K562 (cell line): ENCODE measurements around the gene ZNF316. TPM values are rescaled to one million over a fixed set of nuclear protein-coding genes. Genes with fewer than 3 reads are reported as not detected.

Experiments
- ASH1L ChIP-seq: fragments of 450-650 bp; IDR thresholded peaks from 2 replicates; pipeline ENCODE4 v1.6.1; 2018; ENCODE audit warnings: borderline replicate concordance, mild to moderate bottlenecking, low read depth; ENCODE audit not compliant: partially characterized antibody
- BCOR ChIP-seq: fragments of 450-650 bp; IDR thresholded peaks from 2 replicates; pipeline ENCODE4 v1.6.1; 2016
- CUX1 ChIP-seq: fragments of 200-800 bp; sonication (Bioruptor generic); IDR thresholded peaks from 2 replicates; pipeline ENCODE4 v1.6.1; 2016; ENCODE audit warnings: missing genetic modification characterization, missing compliant biosample characterization
- GABPB1 ChIP-seq: sonication (generic); formaldehyde crosslinking; IDR thresholded peaks from 2 replicates; pipeline ENCODE4 v1.8.0; 2022; ENCODE audit warnings: mild to moderate bottlenecking, missing genetic modification reagents
- ILK ChIP-seq: fragments of 450-650 bp; IDR thresholded peaks from 2 replicates; pipeline ENCODE4 v1.6.1; 2016; ENCODE audit warnings: missing genetic modification characterization, low read depth, mild to moderate bottlenecking, missing compliant biosample characterization, moderate library complexity, borderline replicate concordance
- LARP7 ChIP-seq: fragments of 450-650 bp; IDR thresholded peaks from 2 replicates; pipeline ENCODE4 v1.6.1; 2016
- MAX ChIP-seq: sonication (generic); formaldehyde crosslinking; IDR thresholded peaks from 2 replicates; pipeline ENCODE4 v1.9.0; 2022; ENCODE audit warnings: mild to moderate bottlenecking, missing genetic modification reagents
- POLR2H ChIP-seq: IDR thresholded peaks from 2 replicates; pipeline ENCODE4 v1.6.1; 2016; ENCODE audit warnings: missing genetic modification characterization, low read depth, mild to moderate bottlenecking, control low read depth, missing compliant biosample characterization, moderate library complexity
- PREB ChIP-seq: sonication (generic); formaldehyde crosslinking; IDR thresholded peaks from 2 replicates; pipeline ENCODE4 v1.8.1; 2023; ENCODE audit warnings: mild to moderate bottlenecking, missing genetic modification reagents
- PTRF ChIP-seq: fragments of 450-650 bp; IDR thresholded peaks from 2 replicates; pipeline ENCODE4 v1.6.1; 2016; ENCODE audit warnings: mild to moderate bottlenecking, missing genetic modification characterization, missing compliant biosample characterization
- SMARCA4 ChIP-seq: fragments of 450-650 bp; IDR thresholded peaks from 2 replicates; pipeline ENCODE4 v1.6.1; 2016
- ZNF511 ChIP-seq: sonication (generic); formaldehyde crosslinking; IDR thresholded peaks from 2 replicates; pipeline ENCODE4 v1.8.0; 2022; ENCODE audit warnings: mild to moderate bottlenecking, missing genetic modification reagents
- ZNF583 ChIP-seq: fragments of 250-450 bp; sonication (Bioruptor Pico); IDR thresholded peaks from 2 replicates; pipeline ENCODE4 v1.4.0; 2020
- ZNF740 ChIP-seq, 3 experiments: fragments of 200-800 bp in 1 of 3; sonication (Bioruptor generic) in 1 of 3; sonication (generic) in 1 of 3; formaldehyde crosslinking in 1 of 3; IDR thresholded peaks; 2 replicates each; pipeline versions ENCODE4 v1.6.1 to v1.8.0; 2016 to 2022; ENCODE audit warnings: mild to moderate bottlenecking in 2 of 3, missing compliant biosample characterization in 2 of 3, missing genetic modification characterization in 2 of 3, missing genetic modification reagents in 1 of 3
- polyA plus RNA-seq, 8 experiments: library from polyadenylated mRNA; depleted of rRNA in 4 of 8; stranded (reverse) in 5 of 8; unstranded in 3 of 8; fragments of >200 nt; fragmentation: Nextera tagmentation in 2 of 8; fragmentation: Illumina TruSeq in 1 of 8; extraction: Ambion mirVana in 2 of 8; extraction: Trizol in 1 of 8; gene quantifications; 2 replicates each; pipeline versions ENCODE4 v1.2.1 to v1.2.3, GENCODE V29; 2011 to 2014; ENCODE audit warnings: inconsistent platforms in 1 of 8, missing spikeins in 1 of 8
- total RNA-seq, 7 experiments: library from RNA; depleted of rRNA in 6 of 7; stranded (reverse); fragments of >200 nt in 6 of 7; fragmentation: Illumina TruSeq in 2 of 7; extraction: Trizol in 2 of 7; gene quantifications; 2 replicates each; pipeline versions ENCODE4 v1.2.1 to v1.2.3, GENCODE V29; 2011 to 2021; ENCODE audit warnings: low replicate concordance in 1 of 7

The ZNF316 gene
- total and polyA plus RNA-seq, 9 of the 15 experiments (the other 6 are each of a cell fraction or from before 2014, with no cell fraction given), result 0.10 to 34.0 (median 8.6) TPM

- TF ChIP-seq ZNF740 (CRISPR knock-in tag; IDR thresholded peaks at IDR 0.05), result no peak
- no peak for TF ChIP-seq ZNF740 (tag; IDR thresholded peaks at IDR 0.05)
- no peak for TF ChIP-seq ILK (tag)
- TF ChIP-seq BCOR, result no peak
- no peak for TF ChIP-seq CUX1 (CRISPR knock-in tag)
- TF ChIP-seq ASH1L, result no peak
- TF ChIP-seq ZNF583 (CRISPR knock-in tag), result no peak
- no peak for TF ChIP-seq PREB (CRISPR knock-in tag)
- no peak for TF ChIP-seq LARP7
- TF ChIP-seq MAX (CRISPR knock-in tag), result no peak
- TF ChIP-seq POLR2H (tag), result no peak
- TF ChIP-seq PTRF (tag), result no peak
- no peak for TF ChIP-seq GABPB1 (CRISPR knock-in tag)
- TF ChIP-seq SMARCA4, result 0 out of 2 replicates have a peak, but pooled peaks have one; percentile 24
- no peak for TF ChIP-seq ZNF511 (CRISPR knock-in tag)
These were observed 569 bp downstream of the ZNF316 start (continued) for GRCh38 chr7:6637544-6638229.
